Measurements from ENCODE around the gene CSRP1. TPM values are rescaled to one million over a fixed set of nuclear protein-coding genes. Genes with fewer than 3 reads are reported as not detected.
A peak's percentile ranks its signal among the peaks of the same experiment; 100 is the strongest.
"Not testable (repeated sequence)": the region's sequence is repeated elsewhere in the genome, so short reads cannot be mapped to it uniquely, and the experiment has no call there.

CSRP1 gene
- total RNA-seq, 6 experiments from 2014 or later = 540 to 614 (median 577) TPM

GRCh38 chr1:201552941-201553351 is 46.0 kb upstream of the CSRP1 start:
- Mint-ChIP-seq H3K4me1 (ENCODE audit: low read depth) (peaks cover 84% of the 10 kb centered on the region), H3K4me3 (peak overlapping the region; percentile 27), H3K36me3 (ENCODE audit: low read depth) (peaks cover 21% of the 10 kb centered on the region), H3K27me3 (ENCODE audit: insufficient read depth) (peaks cover 3% of the 10 kb centered on the region), H3K9me3 (no peaks in the 10 kb centered on the region), H3K27ac (peak overlapping the region; percentile 99)
- peak; percentile 62 for DNase-seq
- no peak for TF ChIP-seq CTCF (IDR thresholded peaks at IDR 0.05)

- peak overlapping the region; percentile 70 for H3K4me3 Mint-ChIP-seq
- peak; percentile 75 for DNase-seq
- peaks cover 75% of the 10 kb centered on the region for H3K4me1 Mint-ChIP-seq (ENCODE audit: low read depth)
- peaks cover 21% of the 10 kb centered on the region for H3K36me3 Mint-ChIP-seq (ENCODE audit: low read depth)
- peaks cover 3% of the 10 kb centered on the region for H3K27me3 Mint-ChIP-seq (ENCODE audit: insufficient read depth)
- peak overlapping the region; percentile 99 for H3K27ac Mint-ChIP-seq
- no peaks in the 10 kb centered on the region for H3K9me3 Mint-ChIP-seq
- no peak for TF ChIP-seq CTCF (IDR thresholded peaks at IDR 0.05)
Observed at GRCh38 chr1:201551877-201552731, 45.2 kb upstream of the CSRP1 start.

- no peak for TF ChIP-seq CTCF (IDR thresholded peaks at IDR 0.05)
- Mint-ChIP-seq H3K36me3 (ENCODE audit: low read depth) (peaks cover 21% of the 10 kb centered on the region), H3K27me3 (ENCODE audit: insufficient read depth) (peaks cover 3% of the 10 kb centered on the region), H3K4me1 (ENCODE audit: low read depth) (peaks cover 68% of the 10 kb centered on the region), H3K27ac (peak overlapping the region; percentile 99), H3K9me3 (no peaks in the 10 kb centered on the region), H3K4me3 (no peak overlapping the region)
- no peak for DNase-seq
Observed at GRCh38 chr1:201551096-201551495, 44.2 kb upstream of the CSRP1 start.

GRCh38 chr1:201549522-201549921 is 42.6 kb upstream of the CSRP1 start:
- H3K4me1 Mint-ChIP-seq (ENCODE audit: low read depth) = peaks cover 69% of the 10 kb centered on the region
- peaks cover 18% of the 10 kb centered on the region for H3K36me3 Mint-ChIP-seq (ENCODE audit: low read depth)
- not testable (repeated sequence) for H3K27me3 Mint-ChIP-seq (ENCODE audit: insufficient read depth); H3K9me3 Mint-ChIP-seq; H3K4me3 Mint-ChIP-seq; H3K27ac Mint-ChIP-seq; DNase-seq

GRCh38 chr1:201545851-201546492 is 39.0 kb upstream of the CSRP1 start:
- Mint-ChIP-seq H3K27ac (no peak overlapping the region; the same call in 1 of the 2 replicates), H3K4me1 (ENCODE audit: low read depth) (peaks cover 69% of the 10 kb centered on the region), H3K36me3 (ENCODE audit: low read depth) (peaks cover 15% of the 10 kb centered on the region; the same call in 1 of the 2 replicates), H3K4me3 (no peak overlapping the region), H3K9me3 (no peaks in the 10 kb centered on the region), H3K27me3 (ENCODE audit: insufficient read depth) (peaks cover 3% of the 10 kb centered on the region; the same call in 1 of the 2 replicates)
- DNase-seq = no peak
- TF ChIP-seq CTCF (IDR thresholded peaks at IDR 0.05) = no peak; the same call in 1 of the 2 replicates

GRCh38 chr1:201544710-201545109 is 37.8 kb upstream of the CSRP1 start:
- Mint-ChIP-seq H3K27me3 (ENCODE audit: insufficient read depth) (peaks cover 3% of the 10 kb centered on the region; the same call in 1 of the 2 replicates), H3K4me1 (ENCODE audit: low read depth) (peaks cover 73% of the 10 kb centered on the region), H3K4me3 (peak overlapping the region; percentile 89; the same call in 1 of the 2 replicates), H3K27ac (peak overlapping the region; percentile 92), H3K36me3 (ENCODE audit: low read depth) (peaks cover 16% of the 10 kb centered on the region; the same call in 1 of the 2 replicates), H3K9me3 (no peaks in the 10 kb centered on the region)
- TF ChIP-seq CTCF (IDR thresholded peaks at IDR 0.05) = no peak
- no peak for DNase-seq
